Spleen (tissue), 11 donors: ENCODE measurements around the gene TBC1D13. TPM values are rescaled to one million over a fixed set of nuclear protein-coding genes. Genes with fewer than 3 reads are reported as not detected.

Source experiments
- polyA plus RNA-seq, 3 donors: library from polyadenylated mRNA; stranded (reverse); fragments of 200-250 nt; gene quantifications; one replicate each; pipeline ENCODE4 v1.2.1, GENCODE V29; 2013
- small RNA-seq, 4 donors: library from RNA; depleted of rRNA; stranded (forward); fragments of <200 nt; gene quantifications; one replicate each; pipeline ENCODE3, GENCODE V24; 2016
- total RNA-seq, 7 donors: library from RNA; depleted of rRNA in 3 of 7; stranded (reverse); fragments of >200 nt in 3 of 7; fragmentation: NEBNext Ultra II Directional in 4 of 7; extraction: Animal tissue kit (Norgen Biotek cat#: 25700) in 4 of 7; gene quantifications; one replicate each; pipeline versions ENCODE4 v1.1.0 to v1.2.1, GENCODE V29; 2016 to 2021
- donor health status: healthy with polysubstance abuse.
- donor health status: DM: no; HTN: no; CAD: no; lungs with moderate emphysema.
- donor health status: DM: no; HTN: no; CAD: no.
- donor health status: Bipolar disorder and iron deficiency.
- donor health status: healthy.
- donor health status: DM: no; HTN: no; CAD: no.
- donor health status: DM: yes; HTN: yes; CAD: no.

The TBC1D13 gene
- total and polyA plus RNA-seq, 10 donors, result 10.8 to 34.2 (median 23.9) TPM

Small RNA genes within 50 kb of the gene (small RNA-seq; reads per million reads assigned to genes)
- 0 reads per million in 4 donors for gene RF00017

Other genes starting within 250 kb of the TBC1D13 start
- gene SPTAN1, start 234.7 kb upstream of the TBC1D13 start, total RNA-seq, result 100 to 1,000 TPM; 228 to 386 (median 292) TPM
- 100 to 1,000 TPM in 2 of 3 donors, 10 to 100 TPM in 1; 83.4 to 147 (median 118) TPM for gene SPTAN1, start 234.7 kb upstream of the TBC1D13 start, polyA plus RNA-seq
- 10 to 100 TPM; 19.0 to 38.0 (median 25.8) TPM for gene DYNC2I2, start 130.4 kb upstream of the TBC1D13 start, total RNA-seq
- gene DYNC2I2, start 130.4 kb upstream of the TBC1D13 start, polyA plus RNA-seq, result 10 to 100 TPM; 40.6 to 61.6 (median 53.8) TPM
- gene SET, start 98.0 kb upstream of the TBC1D13 start, total RNA-seq, result 100 to 1,000 TPM; 140 to 251 (median 216) TPM
- gene SET, start 98.0 kb upstream of the TBC1D13 start, polyA plus RNA-seq, result 100 to 1,000 TPM; 127 to 159 (median 158) TPM
- 10 to 100 TPM in 4 of 7 donors, 1 to 10 TPM in 3; 5.6 to 18.5 (median 10.0) TPM for gene PKN3, start 84.8 kb upstream of the TBC1D13 start, total RNA-seq
- gene PKN3, start 84.8 kb upstream of the TBC1D13 start, polyA plus RNA-seq, result 10 to 100 TPM in 1 of 3 donors, 1 to 10 TPM in 2; 4.1 to 15.1 (median 9.5) TPM
- 10 to 100 TPM; 21.5 to 73.4 (median 24.4) TPM for gene ZDHHC12, start 63.1 kb upstream of the TBC1D13 start, total RNA-seq
- gene ZDHHC12, start 63.1 kb upstream of the TBC1D13 start, polyA plus RNA-seq, result 10 to 100 TPM; 31.7 to 51.0 (median 41.5) TPM
- 10 to 100 TPM; 27.8 to 65.5 (median 38.0) TPM for gene ZER1, start 15.3 kb upstream of the TBC1D13 start, total RNA-seq
- gene ZER1, start 15.3 kb upstream of the TBC1D13 start, polyA plus RNA-seq, result 10 to 100 TPM; 10.5 to 17.1 (median 13.1) TPM
- 10 to 100 TPM in 5 of 7 donors, 1 to 10 TPM in 2; 9.6 to 16.9 (median 12.9) TPM for gene ENDOG, start 31.2 kb downstream of the TBC1D13 start, total RNA-seq
- gene ENDOG, start 31.2 kb downstream of the TBC1D13 start, polyA plus RNA-seq, result 10 to 100 TPM; 13.3 to 16.2 (median 15.4) TPM
- gene SPOUT1, start 42.5 kb downstream of the TBC1D13 start, total RNA-seq, result 10 to 100 TPM; 34.9 to 54.3 (median 40.3) TPM
- gene SPOUT1, start 42.5 kb downstream of the TBC1D13 start, polyA plus RNA-seq, result 10 to 100 TPM; 31.9 to 53.5 (median 37.5) TPM
- 1 to 10 TPM; 4.7 to 8.7 (median 6.4) TPM for gene KYAT1, start 94.7 kb downstream of the TBC1D13 start, total RNA-seq
- 10 to 100 TPM in 1 of 3 donors, 1 to 10 TPM in 2; 6.6 to 19.9 (median 7.9) TPM for gene KYAT1, start 94.7 kb downstream of the TBC1D13 start, polyA plus RNA-seq
- gene LRRC8A, start 94.9 kb downstream of the TBC1D13 start, total RNA-seq, result 10 to 100 TPM; 22.8 to 59.0 (median 39.1) TPM
- gene LRRC8A, start 94.9 kb downstream of the TBC1D13 start, polyA plus RNA-seq, result 10 to 100 TPM in 1 of 3 donors, 1 to 10 TPM in 2; 3.5 to 10.3 (median 5.8) TPM
- 10 to 100 TPM in 5 of 7 donors, 1 to 10 TPM in 2; 7.2 to 22.3 (median 10.9) TPM for gene PHYHD1, start 133.7 kb downstream of the TBC1D13 start, total RNA-seq
- 10 to 100 TPM; 12.0 to 13.2 (median 13.2) TPM for gene PHYHD1, start 133.7 kb downstream of the TBC1D13 start, polyA plus RNA-seq
- gene DOLK, start 160.3 kb downstream of the TBC1D13 start, total RNA-seq, result 10 to 100 TPM in 5 of 7 donors, 1 to 10 TPM in 2; 8.0 to 16.3 (median 12.6) TPM
- 1 to 10 TPM; 5.3 to 8.4 (median 6.5) TPM for gene DOLK, start 160.3 kb downstream of the TBC1D13 start, polyA plus RNA-seq
- 10 to 100 TPM; 44.2 to 72.5 (median 58.7) TPM for gene NUP188, start 160.4 kb downstream of the TBC1D13 start, total RNA-seq
- 10 to 100 TPM; 11.0 to 16.4 (median 11.1) TPM for gene NUP188, start 160.4 kb downstream of the TBC1D13 start, polyA plus RNA-seq
- gene SH3GLB2, start 241.1 kb downstream of the TBC1D13 start, total RNA-seq, result 10 to 100 TPM; 69.1 to 87.3 (median 75.9) TPM
- 100 to 1,000 TPM in 1 of 3 donors, 10 to 100 TPM in 2; 53.3 to 109 (median 77.8) TPM for gene SH3GLB2, start 241.1 kb downstream of the TBC1D13 start, polyA plus RNA-seq
- 10 to 100 TPM; 22.7 to 47.1 (median 34.4) TPM for gene MIGA2, start 249.4 kb downstream of the TBC1D13 start, total RNA-seq
- gene MIGA2, start 249.4 kb downstream of the TBC1D13 start, polyA plus RNA-seq, result 10 to 100 TPM; 20.2 to 34.5 (median 30.3) TPM